ENCODE data around the gene CERS2.

The CERS2 gene

GRCh38 chr1:150976879-150977694 lies 2.5 kb upstream of the CERS2 start:
- H3K4me3 ChIP-seq (ENCODE audit: low read depth, low read length), result no peak overlapping the region
- peaks cover 0 to 3% of the 10 kb centered on the region in 2 experiments; a peak in 1 of 3 replicates for H3K36me3 ChIP-seq (ENCODE audit: control insufficient read depth in 2 of 2, insufficient read depth in 1 of 2, low read length in 2 of 2)
- ChIA-PET POLR2A (interaction anchor here (0.9 to 1.3 kb wide), 2 partner anchors 9 to 29 kb away, joined by 4 to 6 read pairs; partner anchors contain the start of gene MINDY1), CTCF (interaction anchor here (0.9 to 7.2 kb wide), 7 partner anchors 9 to 83 kb away, joined by 3 to 65 read pairs (median 7); partner anchors contain the start of genes MINDY1 and MLLT11)
- peaks cover 15% of the 10 kb centered on the region for H3K4me1 ChIP-seq (ENCODE audit: control insufficient read depth, insufficient read depth, low read length)
- no peaks in the 10 kb centered on the region for H3K9me3 ChIP-seq (ENCODE audit: control insufficient read depth, insufficient read depth, low read depth, low read length)
- H3K27ac ChIP-seq (ENCODE audit: extremely low read depth, low read depth, low read length), result peak overlapping the region; percentile 20; the same call in 1 of the 2 replicates
- no peak for TF ChIP-seq ZFP3 (tag by site-specific recombination; IDR thresholded peaks at IDR 0.05; ENCODE audit: low read depth)
- TF ChIP-seq ZNF416 (tag by site-specific recombination; IDR thresholded peaks at IDR 0.05), result no peak
- 0 out of 2 replicates have a peak, but pooled peaks have one; percentile 13 for TF ChIP-seq ZFP69B (tag by site-specific recombination; IDR thresholded peaks at IDR 0.05)
- TF ChIP-seq PRDM2 (tag by site-specific recombination; IDR thresholded peaks at IDR 0.05; ENCODE audit: borderline replicate concordance), result no peak
- TF ChIP-seq FEZF1 (tag by site-specific recombination; IDR thresholded peaks at IDR 0.05), result no peak
- TF ChIP-seq ZNF426 (tag by site-specific recombination; IDR thresholded peaks at IDR 0.05), result no peak
- TF ChIP-seq ZBTB48 (tag by site-specific recombination; IDR thresholded peaks at IDR 0.05), result no peak
- TF ChIP-seq OSR2 (tag by site-specific recombination; IDR thresholded peaks at IDR 0.05), result 0 out of 2 replicates have a peak, but pooled peaks have one; percentile 9
- TF ChIP-seq ZNF362 (tag by site-specific recombination; IDR thresholded peaks at IDR 0.05), result peak; percentile 70; the same call in 1 of the 2 replicates
- TF ChIP-seq ZNF610 (tag by site-specific recombination; IDR thresholded peaks at IDR 0.05; ENCODE audit: borderline replicate concordance), result no peak
- TF ChIP-seq MZF1 (tag by site-specific recombination; IDR thresholded peaks at IDR 0.05; ENCODE audit: borderline replicate concordance), result no peak
- no peak for TF ChIP-seq SCRT2 (tag by site-specific recombination; IDR thresholded peaks at IDR 0.05)
- TF ChIP-seq ZNF341 (tag by site-specific recombination; IDR thresholded peaks at IDR 0.05; ENCODE audit: low read depth), result no peak
- peak; percentile 65 for TF ChIP-seq ZNF629 (tag by site-specific recombination; IDR thresholded peaks at IDR 0.05)
- TF ChIP-seq ZNF211 (tag by site-specific recombination; IDR thresholded peaks at IDR 0.05; ENCODE audit: low read depth), result no peak
- no peak for TF ChIP-seq ZNF19 (tag by site-specific recombination; IDR thresholded peaks at IDR 0.05; ENCODE audit: low read depth)
- TF ChIP-seq ZNF391 (tag by site-specific recombination; IDR thresholded peaks at IDR 0.05; ENCODE audit: borderline replicate concordance, low read depth), result no peak
- TF ChIP-seq IKZF3 (tag by site-specific recombination; IDR thresholded peaks at IDR 0.05), result no peak
- TF ChIP-seq ZNF394 (tag by site-specific recombination; IDR thresholded peaks at IDR 0.05; ENCODE audit: borderline replicate concordance), result no peak
- TF ChIP-seq ZBTB26 (tag by site-specific recombination; optimal IDR thresholded peaks at IDR 0.05), result no peak
- no peak for TF ChIP-seq ZNF624 (tag by site-specific recombination; IDR thresholded peaks at IDR 0.05)
- no peak for TF ChIP-seq ZNF660 (tag by site-specific recombination; IDR thresholded peaks at IDR 0.05)
- TF ChIP-seq ZNF560 (tag by site-specific recombination; IDR thresholded peaks at IDR 0.05; ENCODE audit: borderline replicate concordance), result no peak
- TF ChIP-seq GFI1B (tag by site-specific recombination; IDR thresholded peaks at IDR 0.05), result no peak
- TF ChIP-seq ZNF114 (tag by site-specific recombination; IDR thresholded peaks at IDR 0.05), result no peak
- no peak for TF ChIP-seq ZBTB49 (tag by site-specific recombination; IDR thresholded peaks at IDR 0.05; ENCODE audit: low read depth)
- TF ChIP-seq GLIS1 (tag by site-specific recombination; IDR thresholded peaks at IDR 0.05), result peak; percentile 42

Data from HEK293 (cell line).